Duodenal mucosa (tissue), 2 donors: ENCODE measurements around the gene DNAH11.
"Not testable (repeated sequence)": the region's sequence is repeated elsewhere in the genome, so short reads cannot be mapped to it uniquely, and the experiment has no call there.

Source experiments
- H3K27ac ChIP-seq: one replicate; pipeline ENCODE4 v1.7.0; 2013; ENCODE audit warnings: low read depth, low read length
- H3K27me3 ChIP-seq, 2 donors: one replicate each; pipeline ENCODE4 v1.7.0; 2013; ENCODE audit warnings: low read length in 2 of 2, control low read depth in 1 of 2; ENCODE audit not compliant: insufficient read depth in 2 of 2, control insufficient read depth in 1 of 2
- H3K36me3 ChIP-seq, 2 donors: one replicate each; pipeline ENCODE4 v1.7.0; 2013; ENCODE audit warnings: low read length in 2 of 2, control low read depth in 1 of 2; ENCODE audit not compliant: insufficient read depth in 2 of 2, control insufficient read depth in 1 of 2
- H3K4me1 ChIP-seq, 2 donors: one replicate each; pipeline ENCODE4 v1.7.0; 2013; ENCODE audit warnings: low read length in 2 of 2, control low read depth in 1 of 2; ENCODE audit not compliant: insufficient read depth in 2 of 2, control insufficient read depth in 1 of 2
- H3K4me3 ChIP-seq, 2 donors: one replicate each; pipeline ENCODE4 v1.7.0; 2013; ENCODE audit warnings: low read length in 2 of 2, low read depth in 1 of 2
- H3K9ac ChIP-seq, 2 donors: one replicate each; pipeline ENCODE4 v1.7.0; 2013; ENCODE audit warnings: low read length in 2 of 2, low read depth in 1 of 2
- H3K9me3 ChIP-seq, 2 donors: one replicate each; pipeline ENCODE4 v1.7.0; 2013; ENCODE audit warnings: low read length in 2 of 2, control low read depth in 1 of 2; ENCODE audit not compliant: control insufficient read depth in 1 of 2

The DNAH11 gene

DNA sequence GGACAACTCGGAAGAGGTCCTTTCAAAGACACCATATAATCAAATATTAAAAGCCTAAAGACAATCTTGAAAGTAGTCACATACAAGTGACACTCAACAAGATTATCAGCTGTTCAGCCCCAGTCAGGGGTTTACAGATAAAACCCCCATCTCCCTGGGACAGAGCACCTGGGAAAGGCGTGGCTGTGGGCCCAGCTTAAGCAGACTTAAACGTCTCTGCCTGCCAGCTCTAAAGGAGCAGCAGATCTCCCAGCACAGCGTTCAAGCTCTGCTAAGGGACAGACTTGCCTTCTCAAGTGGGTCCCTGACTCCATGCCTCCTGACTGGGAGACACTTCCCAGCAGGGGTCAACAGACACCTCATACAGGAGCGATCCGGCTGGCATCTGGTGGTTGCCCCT lies 384.9 kb downstream of the DNAH11 start:
- Histone ChIP-seq H3K27ac (no peak overlapping the region), H3K4me1 (no peaks in the 10 kb centered on the region), H3K9ac (no peak overlapping the region), H3K27me3 (no peaks in the 10 kb centered on the region), H3K9me3 (no peaks in the 10 kb centered on the region), H3K4me3 (no peak overlapping the region), H3K36me3 (no peaks in the 10 kb centered on the region)

DNA sequence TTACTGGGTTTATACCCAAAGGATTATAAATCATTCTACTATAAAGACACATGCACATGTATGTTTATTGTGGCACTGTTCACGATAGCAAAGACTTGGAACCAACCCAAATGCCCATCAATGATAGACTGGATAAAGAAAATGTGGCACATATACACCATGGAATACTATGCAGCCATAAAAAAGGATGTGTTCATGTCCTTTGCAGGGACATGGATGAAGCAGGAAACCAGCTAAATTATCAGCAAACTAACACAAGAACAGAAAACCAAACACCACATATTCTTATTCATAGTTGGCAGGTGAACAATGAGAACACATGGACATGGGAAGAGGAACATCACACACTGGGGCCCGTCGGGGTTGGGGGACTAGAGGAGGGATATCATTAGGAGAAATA lies 390.5 kb downstream of the DNAH11 start:
- H3K9me3 ChIP-seq, H3K4me3 ChIP-seq, H3K27me3 ChIP-seq, H3K9ac ChIP-seq, H3K36me3 ChIP-seq, H3K27ac ChIP-seq, H3K4me1 ChIP-seq: not testable (repeated sequence)

DNA sequence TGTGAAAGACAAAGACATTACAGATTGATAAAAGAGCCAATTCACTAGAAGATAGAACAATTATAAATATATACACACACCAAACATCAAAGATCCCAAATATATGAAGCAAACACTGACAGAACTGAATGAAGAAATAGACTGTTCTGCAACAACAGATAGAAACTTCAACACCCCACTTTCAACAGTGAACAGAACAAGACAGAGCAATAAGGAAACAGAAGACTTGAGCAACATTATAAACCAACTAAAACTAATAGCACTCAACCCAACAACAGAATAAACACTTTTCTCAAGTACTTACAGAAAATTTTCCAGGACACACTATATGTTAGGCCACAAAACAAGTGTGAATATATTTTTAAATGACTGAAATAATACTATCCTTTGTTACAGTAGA lies 392.0 kb downstream of the DNAH11 start:
- H3K9ac ChIP-seq: no peak overlapping the region
- H3K36me3 ChIP-seq: no peaks in the 10 kb centered on the region
- no peak overlapping the region for H3K4me3 ChIP-seq
- no peaks in the 10 kb centered on the region for H3K27me3 ChIP-seq
- H3K9me3 ChIP-seq: no peaks in the 10 kb centered on the region
- no peak overlapping the region for H3K27ac ChIP-seq
- H3K4me1 ChIP-seq: no peaks in the 10 kb centered on the region

DNA sequence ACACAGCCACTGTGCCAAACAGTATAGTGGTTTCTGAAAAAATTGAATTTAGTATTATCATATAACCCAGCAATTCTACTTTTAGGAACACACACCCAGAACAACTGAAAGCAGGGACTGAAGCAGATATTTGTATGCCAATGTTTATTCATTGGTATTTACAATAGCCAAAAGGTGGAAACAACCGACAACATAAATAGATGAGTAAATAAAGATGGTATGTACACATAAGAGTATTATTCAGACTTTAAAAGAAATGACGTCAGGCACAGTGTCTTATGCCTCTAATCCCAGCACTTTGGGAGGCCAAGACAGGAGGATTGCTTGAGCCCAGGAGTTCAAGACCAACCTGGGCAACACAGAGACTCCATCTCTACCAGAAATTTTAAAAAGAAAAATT lies 395.6 kb downstream of the DNAH11 start:
- H3K4me1 ChIP-seq: peaks cover 15 to 19% of the 10 kb centered on the region in 2 donors
- no peak overlapping the region for H3K27ac ChIP-seq
- no peaks in the 10 kb centered on the region for H3K36me3 ChIP-seq
- no peak overlapping the region for H3K9ac ChIP-seq
- H3K9me3 ChIP-seq: no peaks in the 10 kb centered on the region
- H3K27me3 ChIP-seq: no peaks in the 10 kb centered on the region
- no peak overlapping the region for H3K4me3 ChIP-seq

DNA sequence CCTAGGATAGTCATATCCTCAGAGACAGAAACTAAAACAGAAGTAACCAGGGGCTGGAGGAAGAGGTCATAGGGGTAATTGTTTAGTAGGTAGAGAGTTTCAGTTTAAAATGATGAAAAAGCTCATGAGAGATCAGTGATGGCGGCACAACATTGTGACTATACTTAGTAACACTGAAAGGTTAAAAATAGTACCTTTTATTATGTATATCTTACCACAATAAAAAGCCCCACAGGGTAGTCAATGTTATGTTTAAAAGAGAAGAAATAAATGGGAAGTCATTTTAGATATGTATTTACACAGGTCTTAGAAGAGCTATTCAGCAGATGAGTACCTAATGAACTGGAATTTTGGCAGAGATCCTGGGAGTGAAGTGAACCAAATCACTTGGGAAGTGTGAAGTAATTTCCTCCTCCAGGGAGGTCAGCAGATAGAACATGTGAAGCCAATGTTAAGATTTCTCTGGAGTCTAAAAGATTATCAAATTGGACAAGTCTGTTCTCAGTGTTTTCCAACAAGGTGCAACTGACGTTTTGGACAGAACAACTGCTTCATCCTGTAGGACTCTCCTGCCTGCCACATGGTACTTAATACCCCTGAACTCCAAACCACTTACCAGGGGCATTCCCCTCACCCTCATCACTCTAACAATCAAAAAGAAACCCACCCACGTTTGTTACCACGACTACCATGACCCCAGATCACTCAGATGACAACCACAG lies 396.5 kb downstream of the DNAH11 start:
- Histone ChIP-seq H3K9ac (no peak overlapping the region), H3K4me3 (no peak overlapping the region), H3K4me1 (peaks cover 15 to 19% of the 10 kb centered on the region in 2 donors), H3K27ac (no peak overlapping the region), H3K27me3 (no peaks in the 10 kb centered on the region), H3K9me3 (no peaks in the 10 kb centered on the region), H3K36me3 (no peaks in the 10 kb centered on the region)

DNA sequence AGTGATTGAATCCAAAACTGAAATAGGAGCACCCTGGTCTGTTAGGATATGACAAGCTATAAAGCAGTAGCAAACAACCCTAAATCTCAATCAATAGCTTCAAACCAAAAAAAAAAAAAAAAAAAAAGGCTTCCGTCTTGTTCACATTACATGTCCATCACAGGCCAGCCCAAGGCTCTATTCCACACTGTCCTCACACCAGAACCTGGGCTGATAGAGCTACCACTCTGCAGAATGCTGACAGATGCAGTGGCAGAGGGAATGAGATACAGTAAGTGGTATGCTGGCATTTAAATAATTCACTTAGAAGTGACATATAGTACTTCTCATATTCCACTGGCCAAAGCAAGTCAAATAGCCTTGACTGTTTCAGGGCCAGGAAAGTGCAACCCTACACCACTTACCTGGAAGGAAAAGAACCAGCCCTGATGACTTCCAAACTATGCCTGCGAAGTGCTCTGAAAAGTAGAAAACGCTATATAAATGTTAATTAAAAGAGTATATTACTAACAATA lies 397.1 kb downstream of the DNAH11 start:
- Histone ChIP-seq H3K9me3 (no peaks in the 10 kb centered on the region), H3K9ac (no peak overlapping the region), H3K27ac (no peak overlapping the region), H3K27me3 (no peaks in the 10 kb centered on the region), H3K4me3 (no peak overlapping the region), H3K4me1 (peaks cover 15 to 19% of the 10 kb centered on the region in 2 donors), H3K36me3 (no peaks in the 10 kb centered on the region)

DNA sequence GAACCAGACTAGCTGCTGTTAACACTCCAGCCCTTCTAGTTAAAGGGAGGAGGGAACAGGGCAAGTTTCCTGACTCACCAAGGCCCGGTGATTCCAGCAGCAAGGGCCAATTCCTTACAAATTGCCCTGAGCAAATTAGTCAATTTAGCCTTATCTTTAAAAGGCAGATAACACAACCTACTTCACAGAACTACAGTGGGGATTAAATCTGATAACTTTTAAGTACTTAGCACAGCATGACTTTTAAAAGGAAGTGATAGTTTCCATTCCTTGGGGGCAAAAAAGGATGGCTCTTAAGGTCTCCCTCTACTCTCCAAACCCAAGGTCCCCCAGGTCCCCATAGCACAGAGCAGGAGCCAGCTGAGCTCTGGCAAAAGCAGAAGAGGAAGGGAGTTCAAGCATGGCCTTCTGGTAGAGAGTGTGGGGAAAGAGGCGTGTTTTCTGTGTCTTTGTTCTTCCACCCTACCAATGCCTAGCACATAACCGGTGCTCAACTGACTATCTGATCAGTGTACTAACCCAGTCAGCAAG lies 398.8 kb downstream of the DNAH11 start:
- Histone ChIP-seq H3K27ac (no peak overlapping the region), H3K36me3 (no peaks in the 10 kb centered on the region), H3K9me3 (no peaks in the 10 kb centered on the region), H3K27me3 (no peaks in the 10 kb centered on the region), H3K9ac (no peak overlapping the region), H3K4me3 (no peak overlapping the region), H3K4me1 (peaks cover 21 to 22% of the 10 kb centered on the region in 2 donors)

DNA sequence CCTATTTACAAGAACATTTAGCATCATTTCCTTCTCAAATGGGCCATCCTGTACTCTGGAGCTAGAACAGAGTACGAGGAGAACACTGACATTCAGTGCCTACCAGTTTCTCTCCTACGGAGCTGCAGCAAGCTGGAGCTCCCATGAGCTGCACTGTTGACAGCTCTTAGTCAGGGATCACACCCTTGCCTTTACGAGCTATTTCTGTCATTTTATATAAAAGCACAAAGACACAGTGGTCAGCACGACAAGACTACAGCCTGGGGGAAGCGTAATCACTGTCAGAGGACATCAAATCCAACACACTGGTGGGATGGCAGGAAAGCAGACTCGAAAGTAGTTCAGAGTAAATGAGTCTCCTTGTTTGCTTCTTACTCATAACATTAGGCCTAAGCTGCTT lies 400.1 kb downstream of the DNAH11 start:
- Histone ChIP-seq H3K9ac (no peak overlapping the region), H3K4me1 (peaks cover 21 to 22% of the 10 kb centered on the region in 2 donors), H3K27ac (no peak overlapping the region), H3K27me3 (no peaks in the 10 kb centered on the region), H3K9me3 (no peaks in the 10 kb centered on the region), H3K36me3 (no peaks in the 10 kb centered on the region), H3K4me3 (no peak overlapping the region)

DNA sequence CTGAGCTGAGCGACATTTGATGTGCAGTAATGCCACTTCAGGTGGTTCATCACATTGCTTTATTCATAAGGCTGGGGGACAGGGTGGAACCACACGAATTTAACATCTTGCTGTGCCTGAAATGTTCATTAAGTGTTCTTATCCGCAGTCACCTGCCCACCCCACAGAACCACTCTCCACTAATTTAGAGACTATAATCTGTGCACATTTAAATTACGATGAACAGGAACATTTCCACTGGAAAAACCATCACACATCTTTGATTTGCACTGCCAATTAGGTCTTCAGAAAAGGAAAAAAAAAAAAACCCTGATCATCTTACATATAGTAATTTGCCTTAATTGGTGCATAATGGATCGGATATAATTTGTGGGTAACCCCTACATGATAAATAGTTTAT lies 400.6 kb downstream of the DNAH11 start:
- Histone ChIP-seq H3K27ac (no peak overlapping the region), H3K27me3 (no peaks in the 10 kb centered on the region), H3K4me3 (no peak overlapping the region), H3K4me1 (peaks cover 21 to 22% of the 10 kb centered on the region in 2 donors), H3K9ac (no peak overlapping the region), H3K36me3 (no peaks in the 10 kb centered on the region), H3K9me3 (no peaks in the 10 kb centered on the region)

DNA sequence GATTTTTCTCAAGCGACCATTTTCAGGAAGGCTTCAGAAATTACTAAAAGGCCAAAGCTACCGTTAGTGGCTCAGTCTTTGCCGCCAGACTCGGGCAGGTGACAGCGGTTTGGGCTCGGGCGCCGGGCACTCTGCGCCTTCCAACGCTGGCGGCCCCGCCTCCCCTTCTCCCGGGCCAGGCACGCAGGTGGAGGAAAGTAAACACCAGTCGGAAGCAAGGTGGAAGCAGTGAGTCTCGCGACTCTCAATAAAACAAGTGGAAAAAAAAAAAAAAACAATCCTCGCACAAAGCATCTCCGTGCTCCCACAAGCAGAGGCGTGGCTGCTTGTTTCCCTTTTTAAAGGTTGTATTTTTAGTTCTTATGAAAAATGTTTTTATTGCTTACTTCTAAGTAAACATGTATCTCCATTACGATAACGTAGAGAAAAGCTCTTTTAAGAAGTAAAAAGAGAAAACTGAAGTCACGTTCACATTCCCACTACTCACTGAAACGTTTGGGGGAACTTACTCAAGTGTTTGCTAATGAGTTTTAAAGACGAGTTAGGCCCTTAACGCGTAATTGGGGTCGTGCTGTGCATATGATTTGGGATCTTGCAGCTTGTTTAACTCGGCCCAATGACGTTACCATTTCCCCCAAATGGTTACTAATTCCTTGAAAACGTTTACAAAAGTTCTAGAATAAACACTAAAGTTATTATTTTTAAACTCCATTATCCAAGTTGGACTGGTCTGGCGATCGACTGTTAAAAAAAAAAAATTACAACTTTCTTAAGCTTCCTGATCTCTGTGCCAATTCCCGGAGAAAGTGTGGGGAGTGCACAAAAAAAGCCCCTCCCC lies 402.0 kb downstream of the DNAH11 start:
- H3K27me3 ChIP-seq: no peaks in the 10 kb centered on the region
- peak overlapping the region; percentile 32 for H3K27ac ChIP-seq
- no peaks in the 10 kb centered on the region for H3K36me3 ChIP-seq
- H3K9ac ChIP-seq: peak overlapping the region; percentile 51 to 69
- peaks cover 21 to 22% of the 10 kb centered on the region in 2 donors for H3K4me1 ChIP-seq
- no peaks in the 10 kb centered on the region for H3K9me3 ChIP-seq
- peak overlapping the region; percentile 77 to 80 for H3K4me3 ChIP-seq
